ENCODE measurements around the gene PCDHA4.
"Not testable (repeated sequence)": the region's sequence is repeated elsewhere in the genome, so short reads cannot be mapped to it uniquely, and the experiment has no call there.

The PCDHA4 gene

DNA sequence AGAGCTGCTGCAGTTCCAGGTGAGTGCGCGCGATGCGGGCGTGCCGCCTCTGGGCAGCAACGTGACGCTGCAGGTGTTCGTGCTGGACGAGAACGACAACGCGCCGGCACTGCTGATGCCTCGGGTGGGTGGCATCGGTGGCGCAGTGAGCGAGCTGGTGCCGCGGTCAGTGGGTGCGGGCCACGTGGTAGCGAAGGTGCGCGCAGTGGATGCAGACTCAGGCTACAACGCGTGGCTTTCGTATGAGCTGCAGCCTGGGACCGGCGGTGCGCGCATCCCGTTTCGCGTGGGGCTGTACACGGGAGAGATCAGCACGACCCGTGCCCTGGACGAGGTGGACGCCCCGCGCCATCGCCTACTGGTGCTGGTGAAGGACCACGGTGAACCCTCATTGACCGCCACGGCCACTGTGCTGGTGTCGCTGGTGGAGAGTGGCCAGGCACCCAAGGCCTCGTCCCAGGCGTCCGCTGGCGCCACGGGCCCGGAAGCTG is 4.0 kb upstream of the PCDHA4 start:
- DNase-seq (ENCODE audit: low read depth) = no peak
- H3K4me3 ChIP-seq (ENCODE audit: control insufficient read depth, low read depth, low read length) = no peak overlapping the region
- TF ChIP-seq, protein P1, sequence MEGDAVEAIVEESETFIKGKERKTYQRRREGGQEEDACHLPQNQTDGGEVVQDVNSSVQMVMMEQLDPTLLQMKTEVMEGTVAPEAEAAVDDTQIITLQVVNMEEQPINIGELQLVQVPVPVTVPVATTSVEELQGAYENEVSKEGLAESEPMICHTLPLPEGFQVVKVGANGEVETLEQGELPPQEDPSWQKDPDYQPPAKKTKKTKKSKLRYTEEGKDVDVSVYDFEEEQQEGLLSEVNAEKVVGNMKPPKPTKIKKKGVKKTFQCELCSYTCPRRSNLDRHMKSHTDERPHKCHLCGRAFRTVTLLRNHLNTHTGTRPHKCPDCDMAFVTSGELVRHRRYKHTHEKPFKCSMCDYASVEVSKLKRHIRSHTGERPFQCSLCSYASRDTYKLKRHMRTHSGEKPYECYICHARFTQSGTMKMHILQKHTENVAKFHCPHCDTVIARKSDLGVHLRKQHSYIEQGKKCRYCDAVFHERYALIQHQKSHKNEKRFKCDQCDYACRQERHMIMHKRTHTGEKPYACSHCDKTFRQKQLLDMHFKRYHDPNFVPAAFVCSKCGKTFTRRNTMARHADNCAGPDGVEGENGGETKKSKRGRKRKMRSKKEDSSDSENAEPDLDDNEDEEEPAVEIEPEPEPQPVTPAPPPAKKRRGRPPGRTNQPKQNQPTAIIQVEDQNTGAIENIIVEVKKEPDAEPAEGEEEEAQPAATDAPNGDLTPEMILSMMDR (conservative IDR thresholded peaks at IDR 0.05; ENCODE audit: control insufficient read depth, insufficient read depth, low read depth, low read length) = no peak

DNA sequence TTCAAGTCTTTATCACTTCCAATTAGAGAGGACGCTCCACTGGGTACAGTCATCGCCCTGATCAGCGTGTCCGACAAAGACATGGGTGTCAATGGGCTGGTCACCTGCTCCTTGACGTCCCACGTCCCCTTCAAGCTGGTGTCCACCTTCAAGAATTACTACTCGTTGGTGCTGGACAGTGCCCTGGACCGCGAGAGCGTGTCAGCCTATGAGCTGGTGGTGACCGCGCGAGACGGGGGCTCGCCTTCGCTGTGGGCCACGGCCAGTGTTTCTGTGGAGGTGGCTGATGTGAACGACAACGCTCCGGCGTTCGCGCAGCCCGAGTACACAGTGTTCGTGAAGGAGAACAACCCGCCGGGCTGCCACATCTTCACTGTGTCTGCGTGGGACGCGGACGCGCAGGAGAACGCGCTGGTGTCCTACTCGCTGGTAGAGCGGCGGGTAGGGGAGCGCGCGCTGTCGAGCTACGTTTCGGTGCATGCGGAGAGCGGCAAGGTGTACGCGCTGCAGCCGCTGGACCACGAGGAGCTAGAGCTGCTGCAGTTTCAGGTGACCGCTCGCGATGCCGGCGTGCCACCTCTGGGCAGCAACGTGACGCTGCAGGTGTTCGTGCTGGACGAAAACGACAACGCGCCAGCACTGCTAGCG is 1.5 kb downstream of the PCDHA4 start:
- DNase-seq (ENCODE audit: low read depth) = not testable (repeated sequence)

DNA sequence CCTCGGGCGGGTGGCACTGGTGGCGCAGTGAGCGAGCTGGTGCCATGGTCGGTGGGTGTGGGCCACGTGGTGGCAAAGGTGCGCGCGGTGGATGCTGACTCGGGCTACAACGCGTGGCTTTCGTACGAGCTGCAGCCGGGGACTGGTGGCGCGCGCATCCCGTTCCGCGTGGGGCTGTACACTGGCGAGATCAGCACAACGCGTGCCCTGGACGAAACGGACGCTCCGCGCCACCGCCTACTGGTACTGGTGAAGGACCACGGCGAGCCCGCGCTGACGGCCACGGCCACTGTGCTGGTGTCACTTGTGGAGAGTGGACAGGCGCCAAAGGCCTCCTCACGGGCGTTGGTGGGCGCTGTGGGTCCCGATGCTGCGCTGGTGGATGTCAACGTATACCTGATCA is 2.0 kb downstream of the PCDHA4 start:
- no peak for DNase-seq (ENCODE audit: low read depth)
- H3K4me3 ChIP-seq (ENCODE audit: control insufficient read depth, low read depth, low read length) = no peak overlapping the region
- TF ChIP-seq, protein P1 (conservative IDR thresholded peaks at IDR 0.05; ENCODE audit: control insufficient read depth, insufficient read depth, low read depth, low read length) = no peak

More for the DNA sequence above, 1.5 kb downstream of the PCDHA4 start:
- not testable (repeated sequence) for H3K4me3 ChIP-seq (ENCODE audit: control insufficient read depth, low read depth, low read length)

DNA sequence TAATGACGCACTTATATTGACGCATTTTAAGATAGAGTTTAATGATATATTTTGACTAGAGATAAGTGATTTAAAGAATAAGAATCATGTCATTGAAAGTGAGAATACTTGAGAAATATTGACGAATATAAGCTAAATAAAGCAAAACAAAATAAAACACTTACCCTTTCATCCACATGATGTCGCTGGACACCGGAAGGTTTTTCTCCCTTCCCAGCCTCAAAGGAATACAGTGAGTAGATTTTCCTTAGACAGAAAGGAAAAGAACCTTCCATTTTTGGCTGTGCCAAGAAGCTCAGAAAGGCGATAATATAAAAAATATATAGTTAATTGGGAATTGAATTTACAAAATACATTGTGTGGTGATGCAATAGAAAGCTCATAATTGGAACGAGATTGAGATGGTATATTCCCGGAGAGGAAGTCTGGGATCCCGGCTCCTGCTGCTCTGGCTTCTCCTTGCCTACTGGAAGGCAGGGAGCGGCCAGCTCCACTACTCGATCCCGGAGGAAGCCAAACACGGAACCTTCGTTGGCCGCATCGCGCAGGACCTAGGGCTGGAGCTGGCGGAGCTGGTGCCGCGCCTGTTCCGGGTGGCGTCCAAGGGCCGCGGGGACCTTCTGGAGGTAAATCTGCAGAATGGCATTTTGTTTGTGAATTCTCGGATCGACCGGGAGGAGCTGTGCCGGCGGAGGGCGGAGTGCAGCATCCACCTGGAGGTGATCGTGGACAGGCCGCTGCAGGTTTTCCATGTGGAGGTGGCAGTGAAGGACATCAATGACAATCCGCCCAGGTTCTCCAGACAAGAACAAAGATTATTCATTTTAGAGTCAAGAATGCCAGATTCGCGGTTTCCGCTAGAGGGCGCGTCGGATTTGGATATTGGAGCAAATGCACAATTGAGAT is 14.8 kb downstream of the PCDHA4 start, which contains the start of gene PCDHA5:
PCDHA5 (plus strand) TSS at position 239 of the 906 bp plus-strand sequence.
- TF ChIP-seq, protein P1 (conservative IDR thresholded peaks at IDR 0.05; ENCODE audit: control insufficient read depth, insufficient read depth, low read depth, low read length) = peak; percentile 51
- peak; percentile 24 for DNase-seq (ENCODE audit: low read depth)
- H3K4me3 ChIP-seq (ENCODE audit: control insufficient read depth, low read depth, low read length) = no peak within 1 kb of the TSS

DNA sequence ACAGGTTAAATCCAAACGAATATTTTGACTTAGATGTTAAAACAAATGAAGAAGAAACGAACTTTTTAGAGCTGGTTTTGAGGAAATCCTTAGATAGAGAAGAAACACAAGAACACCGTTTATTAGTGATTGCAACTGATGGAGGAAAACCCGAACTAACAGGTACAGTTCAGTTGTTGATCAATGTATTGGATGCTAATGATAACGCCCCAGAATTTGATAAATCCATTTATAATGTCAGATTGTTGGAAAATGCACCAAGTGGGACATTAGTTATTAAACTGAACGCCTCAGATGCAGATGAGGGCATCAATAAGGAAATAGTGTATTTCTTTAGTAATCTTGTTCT is 15.4 kb downstream of the PCDHA4 start:
- no peak for DNase-seq (ENCODE audit: low read depth)
- TF ChIP-seq, protein P1 (conservative IDR thresholded peaks at IDR 0.05; ENCODE audit: control insufficient read depth, insufficient read depth, low read depth, low read length) = no peak
- no peak overlapping the region for H3K4me3 ChIP-seq (ENCODE audit: control insufficient read depth, low read depth, low read length)

DNA sequence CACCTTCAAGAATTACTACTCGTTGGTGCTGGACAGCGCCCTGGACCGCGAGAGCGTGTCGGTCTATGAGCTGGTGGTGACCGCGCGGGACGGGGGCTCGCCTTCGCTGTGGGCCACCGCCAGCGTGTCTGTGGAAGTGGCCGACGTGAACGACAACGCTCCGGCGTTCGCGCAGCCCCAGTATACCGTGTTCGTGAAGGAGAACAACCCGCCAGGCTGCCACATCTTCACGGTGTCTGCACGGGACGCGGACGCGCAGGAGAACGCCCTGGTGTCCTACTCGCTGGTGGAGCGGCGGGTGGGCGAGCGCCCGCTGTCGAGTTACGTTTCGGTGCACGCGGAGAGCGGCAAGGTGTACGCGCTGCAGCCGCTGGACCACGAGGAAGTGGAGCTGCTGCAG is 16.1 kb downstream of the PCDHA4 start:
- not testable (repeated sequence) for H3K4me3 ChIP-seq (ENCODE audit: control insufficient read depth, low read depth, low read length); DNase-seq (ENCODE audit: low read depth)

DNA sequence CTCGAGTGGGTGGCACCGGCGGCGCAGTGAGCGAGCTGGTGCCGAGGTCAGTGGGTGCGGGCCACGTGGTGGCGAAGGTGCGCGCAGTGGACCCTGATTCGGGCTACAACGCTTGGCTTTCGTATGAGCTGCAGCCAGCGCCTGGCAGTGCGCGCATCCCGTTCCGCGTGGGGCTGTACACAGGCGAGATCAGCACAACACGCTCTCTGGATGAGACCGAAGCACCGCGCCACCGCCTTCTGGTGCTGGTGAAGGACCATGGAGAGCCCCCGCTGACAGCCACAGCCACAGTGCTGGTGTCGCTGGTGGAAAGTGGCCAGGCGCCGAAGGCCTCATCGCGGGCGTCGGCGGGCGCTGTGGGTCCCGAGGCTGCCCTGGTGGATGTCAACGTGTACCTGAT is 16.6 kb downstream of the PCDHA4 start:
- no peak for DNase-seq (ENCODE audit: low read depth)
- H3K4me3 ChIP-seq (ENCODE audit: control insufficient read depth, low read depth, low read length) = no peak overlapping the region
- TF ChIP-seq, protein P1 (conservative IDR thresholded peaks at IDR 0.05; ENCODE audit: control insufficient read depth, insufficient read depth, low read depth, low read length) = no peak

All from fibroblast of mammary gland (primary cell).